ENCODE data around the gene FRY.

The FRY gene

DNA sequence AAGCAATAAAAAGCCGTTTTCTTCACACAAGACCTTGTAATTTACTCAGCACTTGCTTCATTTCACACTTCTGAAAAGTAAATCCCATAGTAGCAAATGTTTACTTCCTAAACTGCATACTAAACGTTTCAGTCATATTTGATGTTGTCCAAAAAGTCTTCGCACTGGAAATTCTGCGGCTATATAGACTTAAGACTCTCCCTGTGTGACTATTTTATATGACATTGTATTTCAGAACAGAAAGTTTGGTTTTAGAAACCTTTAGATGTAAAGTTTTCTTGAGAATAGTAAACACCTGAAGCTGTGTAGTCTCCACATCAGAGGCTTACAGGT is 254.0 kb downstream of the FRY start:
- Histone ChIP-seq H3K36me3 (ENCODE audit: insufficient read depth, low read length) (peaks cover 16% of the 10 kb centered on the region), H3K27ac (ENCODE audit: low read depth, low read length) (peak overlapping the region; percentile 84), H3K9ac (ENCODE audit: low read length) (no peak overlapping the region), H3K4me3 (ENCODE audit: low read depth in 1 of 2, low read length in 2 of 2) (no peak overlapping the region), H3K27me3 (ENCODE audit: control insufficient read depth in 1 of 2, insufficient read depth in 2 of 2, low read length in 2 of 2) (no peaks in the 10 kb centered on the region), H3K9me3 (ENCODE audit: low read length) (no peaks in the 10 kb centered on the region), H3K4me1 (ENCODE audit: insufficient read depth, low read length) (peaks cover 19% of the 10 kb centered on the region)

GRCh38 chr13:32297206-32297605 is 265.6 kb downstream of the FRY start:
- Histone ChIP-seq H3K4me3 (ENCODE audit: low read depth in 1 of 2, low read length in 2 of 2) (no peak overlapping the region), H3K9ac (ENCODE audit: low read length) (no peak overlapping the region), H3K36me3 (ENCODE audit: insufficient read depth, low read length) (peaks cover 16% of the 10 kb centered on the region), H3K27ac (ENCODE audit: low read depth, low read length) (no peak overlapping the region), H3K27me3 (ENCODE audit: control insufficient read depth in 1 of 2, insufficient read depth in 2 of 2, low read length in 2 of 2) (no peaks in the 10 kb centered on the region), H3K4me1 (ENCODE audit: insufficient read depth, low read length) (no peaks in the 10 kb centered on the region), H3K9me3 (ENCODE audit: low read length) (no peaks in the 10 kb centered on the region)

- Histone ChIP-seq H3K4me3 (ENCODE audit: low read depth in 1 of 2, low read length in 2 of 2) (no peak overlapping the region), H3K36me3 (ENCODE audit: insufficient read depth, low read length) (peaks cover 16% of the 10 kb centered on the region), H3K9me3 (ENCODE audit: low read length) (no peaks in the 10 kb centered on the region), H3K27me3 (ENCODE audit: control insufficient read depth in 1 of 2, insufficient read depth in 2 of 2, low read length in 2 of 2) (no peaks in the 10 kb centered on the region), H3K4me1 (ENCODE audit: insufficient read depth, low read length) (no peaks in the 10 kb centered on the region), H3K9ac (ENCODE audit: low read length) (no peak overlapping the region), H3K27ac (ENCODE audit: low read depth, low read length) (no peak overlapping the region)
Measured at GRCh38 chr13:32298695-32299094, 267.1 kb downstream of the FRY start.

DNA sequence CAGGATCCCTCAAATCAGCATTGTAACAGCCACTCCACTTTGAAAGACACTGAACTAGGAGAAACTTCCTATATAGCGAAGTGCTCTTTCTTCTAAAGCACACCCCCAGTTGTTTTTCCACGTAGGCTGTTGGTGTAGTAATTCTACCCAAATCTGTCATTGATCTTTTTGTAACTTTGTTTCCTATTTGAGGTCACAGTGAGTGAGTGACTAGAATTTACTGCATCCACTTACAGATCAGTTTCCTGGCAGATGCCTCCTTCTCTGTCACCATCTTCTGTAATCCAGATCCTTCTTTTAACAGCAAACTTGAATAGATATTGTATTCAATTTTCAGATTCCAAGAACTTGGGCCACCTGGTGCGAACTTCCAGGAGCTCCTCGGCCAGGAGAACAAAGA is 268.3 kb downstream of the FRY start:
- peaks cover 12% of the 10 kb centered on the region for H3K36me3 ChIP-seq (ENCODE audit: insufficient read depth, low read length)
- H3K27me3 ChIP-seq (ENCODE audit: control insufficient read depth in 1 of 2, insufficient read depth in 2 of 2, low read length in 2 of 2): no peaks in the 10 kb centered on the region
- H3K4me3 ChIP-seq (ENCODE audit: low read depth in 1 of 2, low read length in 2 of 2): no peak overlapping the region
- no peak overlapping the region for H3K27ac ChIP-seq (ENCODE audit: low read depth, low read length)
- no peaks in the 10 kb centered on the region for H3K4me1 ChIP-seq (ENCODE audit: insufficient read depth, low read length)
- no peaks in the 10 kb centered on the region for H3K9me3 ChIP-seq (ENCODE audit: low read length)
- H3K9ac ChIP-seq (ENCODE audit: low read length): no peak overlapping the region

DNA sequence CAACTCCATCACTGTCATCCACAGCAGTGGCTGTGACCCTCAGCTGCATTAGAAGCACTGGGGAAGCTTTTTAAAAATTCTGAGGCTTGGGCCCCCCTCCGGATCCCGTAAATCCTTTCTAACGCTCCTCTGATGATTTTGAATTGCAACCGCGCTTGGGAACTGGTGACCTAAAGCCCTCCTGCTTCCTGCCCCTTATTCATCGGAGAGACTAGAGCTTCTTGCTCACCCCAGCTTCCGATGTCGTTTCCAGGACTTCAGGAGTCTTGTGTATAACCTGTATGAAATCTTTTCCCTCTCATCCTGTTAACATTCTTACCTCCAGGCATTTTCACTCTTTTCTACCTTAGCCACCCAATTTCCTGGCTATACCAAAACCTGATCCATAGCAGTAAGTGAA is 268.8 kb downstream of the FRY start:
- no peaks in the 10 kb centered on the region for H3K9me3 ChIP-seq (ENCODE audit: low read length)
- H3K36me3 ChIP-seq (ENCODE audit: insufficient read depth, low read length): peaks cover 9% of the 10 kb centered on the region
- H3K27me3 ChIP-seq (ENCODE audit: control insufficient read depth in 1 of 2, insufficient read depth in 2 of 2, low read length in 2 of 2): no peaks in the 10 kb centered on the region
- H3K9ac ChIP-seq (ENCODE audit: low read length): no peak overlapping the region
- H3K4me1 ChIP-seq (ENCODE audit: insufficient read depth, low read length): no peaks in the 10 kb centered on the region
- no peak overlapping the region for H3K27ac ChIP-seq (ENCODE audit: low read depth, low read length)
- H3K4me3 ChIP-seq (ENCODE audit: low read depth in 1 of 2, low read length in 2 of 2): no peak overlapping the region

DNA sequence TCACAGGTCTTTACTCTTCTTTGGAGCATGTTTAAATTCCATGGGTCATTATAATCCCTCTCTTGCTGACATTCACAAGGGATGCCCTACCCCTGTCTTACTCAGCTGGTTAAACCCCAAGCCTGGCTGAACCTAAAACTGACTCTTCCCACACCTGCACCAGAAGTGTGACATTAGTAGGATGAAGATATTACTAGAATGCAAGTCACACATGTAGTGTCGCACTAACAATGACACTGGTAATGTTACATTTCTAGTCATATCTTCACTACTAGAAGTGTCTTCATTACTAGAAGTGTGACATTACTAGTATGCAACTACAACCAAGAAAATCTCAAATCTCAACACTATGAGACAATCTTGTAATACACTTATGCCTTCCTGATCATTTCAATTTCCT is 269.3 kb downstream of the FRY start:
- Histone ChIP-seq H3K36me3 (ENCODE audit: insufficient read depth, low read length) (peaks cover 6% of the 10 kb centered on the region), H3K9me3 (ENCODE audit: low read length) (no peaks in the 10 kb centered on the region), H3K9ac (ENCODE audit: low read length) (no peak overlapping the region), H3K27ac (ENCODE audit: low read depth, low read length) (no peak overlapping the region), H3K27me3 (ENCODE audit: control insufficient read depth in 1 of 2, insufficient read depth in 2 of 2, low read length in 2 of 2) (no peaks in the 10 kb centered on the region), H3K4me3 (ENCODE audit: low read depth in 1 of 2, low read length in 2 of 2) (no peak overlapping the region), H3K4me1 (ENCODE audit: insufficient read depth, low read length) (no peaks in the 10 kb centered on the region)

DNA sequence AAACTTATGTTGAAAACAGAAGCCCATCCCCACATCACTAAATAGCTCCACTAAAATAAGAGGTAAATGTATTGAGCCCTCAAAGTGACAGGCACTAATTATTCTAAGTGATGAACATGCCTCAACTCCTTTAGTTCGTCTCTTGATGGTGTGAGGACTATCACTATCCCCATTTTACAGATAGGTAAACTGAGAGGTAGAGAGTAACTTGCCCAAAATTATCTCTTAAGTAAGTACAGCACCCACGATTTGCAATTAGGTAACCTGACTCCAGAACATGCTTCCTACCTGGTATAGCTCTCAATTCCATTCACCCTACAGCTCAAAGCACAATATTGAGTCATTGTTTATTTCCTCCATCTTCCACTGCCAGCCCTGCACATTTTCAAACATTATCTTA is 270.9 kb downstream of the FRY start:
- no peaks in the 10 kb centered on the region for H3K4me1 ChIP-seq (ENCODE audit: insufficient read depth, low read length)
- H3K9me3 ChIP-seq (ENCODE audit: low read length): no peaks in the 10 kb centered on the region
- H3K9ac ChIP-seq (ENCODE audit: low read length): no peak overlapping the region
- H3K27me3 ChIP-seq (ENCODE audit: control insufficient read depth in 1 of 2, insufficient read depth in 2 of 2, low read length in 2 of 2): no peaks in the 10 kb centered on the region
- H3K36me3 ChIP-seq (ENCODE audit: insufficient read depth, low read length): no peaks in the 10 kb centered on the region
- no peak overlapping the region for H3K4me3 ChIP-seq (ENCODE audit: low read depth in 1 of 2, low read length in 2 of 2)
- no peak overlapping the region for H3K27ac ChIP-seq (ENCODE audit: low read depth, low read length)

DNA sequence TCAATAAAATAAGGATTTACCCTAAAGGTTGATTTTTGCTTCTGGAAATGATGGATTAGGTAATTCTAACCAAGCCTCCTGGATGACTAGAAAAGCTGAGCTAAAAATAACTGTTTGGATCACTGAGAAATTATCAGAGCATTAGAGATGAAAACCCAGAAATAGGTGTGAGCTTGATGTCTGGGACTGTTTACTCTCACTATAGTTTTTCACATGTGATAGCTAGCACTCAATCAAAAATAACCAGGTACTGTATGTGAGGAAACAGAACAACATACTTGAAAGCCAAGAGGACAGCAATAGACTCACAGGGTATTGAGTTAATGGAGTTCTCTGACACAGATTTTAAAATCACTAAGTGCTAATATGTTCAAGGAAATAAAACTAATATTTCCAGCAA is 274.1 kb downstream of the FRY start:
- H3K4me1 ChIP-seq (ENCODE audit: insufficient read depth, low read length): peaks cover 9% of the 10 kb centered on the region
- H3K36me3 ChIP-seq (ENCODE audit: insufficient read depth, low read length): no peaks in the 10 kb centered on the region
- H3K9ac ChIP-seq (ENCODE audit: low read length): no peak overlapping the region
- H3K9me3 ChIP-seq (ENCODE audit: low read length): no peaks in the 10 kb centered on the region
- no peak overlapping the region for H3K4me3 ChIP-seq (ENCODE audit: low read depth in 1 of 2, low read length in 2 of 2)
- no peaks in the 10 kb centered on the region for H3K27me3 ChIP-seq (ENCODE audit: control insufficient read depth in 1 of 2, insufficient read depth in 2 of 2, low read length in 2 of 2)
- no peak overlapping the region for H3K27ac ChIP-seq (ENCODE audit: low read depth, low read length)

DNA sequence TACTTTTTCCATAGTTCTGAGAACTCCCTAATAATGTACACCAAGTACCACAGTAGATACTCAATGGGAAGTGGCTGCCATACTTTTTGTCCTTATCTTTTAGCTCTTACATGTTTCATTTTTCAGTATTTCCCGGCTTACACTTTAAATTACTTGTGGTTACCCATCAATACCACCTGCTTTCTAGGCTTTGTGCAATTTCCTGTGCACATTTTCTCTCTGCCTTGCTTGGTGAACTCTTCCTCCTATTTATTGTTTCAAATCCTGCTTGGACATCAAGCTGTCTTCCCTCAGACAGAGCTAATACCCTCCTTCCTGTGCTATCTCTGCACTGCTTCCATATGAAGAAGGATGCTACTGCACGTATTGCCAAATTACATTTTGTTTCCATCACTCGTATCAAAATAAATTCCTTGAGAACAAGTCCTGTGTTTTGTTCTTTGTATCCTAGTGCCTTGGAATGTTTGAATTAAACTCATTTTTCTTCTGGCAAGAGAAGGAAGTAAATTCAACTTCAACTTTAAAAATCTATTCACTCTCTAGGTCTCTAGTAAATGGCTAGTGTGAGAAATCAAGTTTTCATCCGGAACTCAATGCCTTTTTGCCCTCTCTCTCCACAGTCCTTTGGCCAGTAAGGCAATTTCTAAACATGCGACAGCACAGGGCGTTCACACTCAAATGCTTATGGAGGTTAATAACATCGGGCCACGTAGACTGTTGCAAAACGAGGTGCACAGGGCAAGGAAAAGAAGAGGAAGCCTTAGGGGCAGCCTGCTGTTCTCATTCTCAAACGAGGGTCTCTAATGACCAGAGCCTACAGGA is 277.9 kb downstream of the FRY start:
- peaks cover 9% of the 10 kb centered on the region for H3K4me1 ChIP-seq (ENCODE audit: insufficient read depth, low read length)
- peak overlapping the region in 1 of 2 donors; percentile 43 for H3K4me3 ChIP-seq (ENCODE audit: low read depth in 1 of 2, low read length in 2 of 2)
- no peaks in the 10 kb centered on the region for H3K27me3 ChIP-seq (ENCODE audit: control insufficient read depth in 1 of 2, insufficient read depth in 2 of 2, low read length in 2 of 2)
- H3K9me3 ChIP-seq (ENCODE audit: low read length): no peaks in the 10 kb centered on the region
- no peaks in the 10 kb centered on the region for H3K36me3 ChIP-seq (ENCODE audit: insufficient read depth, low read length)
- no peak overlapping the region for H3K9ac ChIP-seq (ENCODE audit: low read length)
- H3K27ac ChIP-seq (ENCODE audit: low read depth, low read length): peak overlapping the region; percentile 13

DNA sequence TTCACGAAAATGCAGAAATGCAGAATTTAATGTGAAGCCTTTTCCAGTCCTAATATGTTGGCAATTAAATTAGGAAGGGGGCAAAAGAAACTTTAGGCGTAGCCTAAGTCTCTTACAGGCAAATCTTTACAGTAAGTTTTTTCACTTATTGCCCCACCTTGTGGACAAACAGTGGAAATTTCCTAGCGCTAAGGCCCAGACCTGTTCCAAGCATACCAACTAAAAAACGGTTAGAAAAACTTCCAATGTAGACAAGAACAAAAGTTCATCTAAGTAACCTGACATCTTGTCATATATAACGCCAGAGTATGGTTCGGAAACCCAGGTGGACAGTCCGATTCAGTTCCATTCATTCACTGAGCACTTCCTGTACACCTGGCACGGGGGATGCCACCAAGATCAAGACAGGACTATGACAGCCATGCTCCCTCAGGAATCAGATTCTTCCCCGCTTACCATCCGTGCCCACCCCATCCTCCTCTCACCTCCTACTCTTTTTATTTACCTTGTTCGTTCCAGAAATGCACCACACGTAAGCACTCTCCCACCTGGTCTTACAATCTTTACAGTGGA is 278.6 kb downstream of the FRY start:
- no peaks in the 10 kb centered on the region for H3K27me3 ChIP-seq (ENCODE audit: control insufficient read depth in 1 of 2, insufficient read depth in 2 of 2, low read length in 2 of 2)
- H3K9me3 ChIP-seq (ENCODE audit: low read length): no peaks in the 10 kb centered on the region
- peak overlapping the region; percentile 13 for H3K27ac ChIP-seq (ENCODE audit: low read depth, low read length)
- H3K4me1 ChIP-seq (ENCODE audit: insufficient read depth, low read length): peaks cover 9% of the 10 kb centered on the region
- no peaks in the 10 kb centered on the region for H3K36me3 ChIP-seq (ENCODE audit: insufficient read depth, low read length)
- H3K9ac ChIP-seq (ENCODE audit: low read length): no peak overlapping the region
- H3K4me3 ChIP-seq (ENCODE audit: low read depth in 1 of 2, low read length in 2 of 2): peak overlapping the region in 1 of 2 donors; percentile 43

- Histone ChIP-seq H3K36me3 (ENCODE audit: insufficient read depth, low read length) (no peaks in the 10 kb centered on the region), H3K4me3 (ENCODE audit: low read depth in 1 of 2, low read length in 2 of 2) (no peak overlapping the region), H3K9ac (ENCODE audit: low read length) (no peak overlapping the region)
Measured at GRCh38 chr13:32311188-32311897, 279.8 kb downstream of the FRY start.

More at GRCh38 chr13:32311188-32311897, 279.8 kb downstream of the FRY start:
- H3K27me3 ChIP-seq (ENCODE audit: control insufficient read depth in 1 of 2, insufficient read depth in 2 of 2, low read length in 2 of 2): no peaks in the 10 kb centered on the region
- H3K9me3 ChIP-seq (ENCODE audit: low read length): no peaks in the 10 kb centered on the region
- peaks cover 14% of the 10 kb centered on the region for H3K4me1 ChIP-seq (ENCODE audit: insufficient read depth, low read length)
- no peak overlapping the region for H3K27ac ChIP-seq (ENCODE audit: low read depth, low read length)
